Stomach (tissue), 9 donors: ENCODE data around the gene XPOT. TPM values are rescaled to one million over a fixed set of nuclear protein-coding genes. Genes with fewer than 3 reads are reported as not detected.

ENCODE experiments used
- DNase-seq, 2 donors: peaks; one replicate each; pipeline versions ENCODE4 v3.0.0 to v3.0.0-alpha.2; 2013 to 2019
- H3K27ac ChIP-seq, 5 donors: fragments of 200-600 bp in 4 of 5; sonication (generic) in 4 of 5; one replicate each; pipeline ENCODE4 v1.5.1; 2013 to 2019; ENCODE audit warnings: mild to moderate bottlenecking in 1 of 5, moderate library complexity in 1 of 5
- H3K27me3 ChIP-seq, 3 donors: fragments of 200-600 bp; sonication (generic); one replicate each; pipeline ENCODE4 v1.5.1; 2017 to 2019; ENCODE audit warnings: mixed run types in 1 of 3
- H3K36me3 ChIP-seq, 4 donors: fragments of 200-600 bp; sonication (generic); 1 replicate in 3 of 4; 2 replicates in 1 of 4; pipeline ENCODE4 v1.5.1; 2016 to 2019
- H3K4me1 ChIP-seq, 4 donors: fragments of 200-600 bp; sonication (generic); one replicate each; pipeline ENCODE4 v1.5.1; 2016 to 2019
- H3K4me3 ChIP-seq, 4 donors: fragments of 200-600 bp; sonication (generic) in 3 of 4; one replicate each; pipeline ENCODE4 v1.5.1; 2016 to 2019; ENCODE audit warnings: mild to moderate bottlenecking in 1 of 4
- H3K9me3 ChIP-seq, 4 donors: fragments of 200-600 bp; sonication (generic); one replicate each; pipeline ENCODE4 v1.5.1; 2016 to 2019
- CTCF ChIP-seq, 7 experiments: fragments of 450-650 bp in 4 of 7; fragments of 200-600 bp in 3 of 7; sonication (generic) in 3 of 7; IDR thresholded peaks; one replicate each; pipeline ENCODE4 v1.5.1; 2016 to 2019; ENCODE audit warnings: antibody characterized with exemption in 7 of 7, control low read depth in 2 of 7, mild to moderate bottlenecking in 1 of 7
- EP300 ChIP-seq: sonication (generic); formaldehyde crosslinking; IDR thresholded peaks from one replicate; pipeline ENCODE4 v1.6.1; 2017; ENCODE audit warnings: antibody characterized with exemption
- POLR2A ChIP-seq, 4 donors: fragments of 450-650 bp; IDR thresholded peaks; one replicate each; pipeline ENCODE4 v1.6.1; 2016; ENCODE audit warnings: antibody characterized with exemption in 4 of 4, control low read depth in 2 of 4, mild to moderate bottlenecking in 1 of 4, moderate library complexity in 1 of 4
- POLR2AphosphoS5 ChIP-seq, 3 donors: sonication (generic); formaldehyde crosslinking; IDR thresholded peaks; one replicate each; pipeline ENCODE4 v1.6.1; 2016; ENCODE audit warnings: antibody characterized with exemption in 3 of 3
- WGBS, 5 donors: extraction: QIAGEN DNeasy Blood & Tissue Kit in 3 of 5; methylation state at CpG; one replicate each; pipeline versions ENCODE4 v1.1.5 to v1.1.7; 2013 to 2018; 5-methylcytosine and 5-hydroxymethylcytosine counted together
- intact Hi-C: fragments of 100-400 bp; cut with DNase I; formaldehyde crosslinking; loops from one replicate; pipeline ENCODE4 v1.15.1; 2023; ENCODE audit warnings: low total_unique reads
- polyA plus RNA-seq, 3 donors: library from polyadenylated mRNA; stranded (reverse); fragments of 200-250 nt; gene quantifications; one replicate each; pipeline ENCODE4 v1.2.3, GENCODE V29; 2013
- total RNA-seq, 5 donors: library from RNA; depleted of rRNA; stranded (reverse); fragments of >200 nt; gene quantifications; one replicate each; pipeline versions ENCODE4 v1.1.0 to v1.2.3, GENCODE V29; 2014 to 2016
- donor health status: healthy with polysubstance abuse.
- donor health status: Bipolar disorder and iron deficiency.
- donor health status: healthy.

XPOT gene
- total and polyA plus RNA-seq, 8 donors: 12.8 to 109 (median 23.3) TPM

- DNase-seq: no peak
- WGBS, 5 donors: 91 to 98% (median 94%) methylated on average over 2 of the region's 2 CpGs
- Histone ChIP-seq H3K36me3 (peaks cover 29 to 67% (median 64%) of the 10 kb centered on the region in 4 donors), H3K27me3 (no peaks in the 10 kb centered on the region), H3K4me3 (no peak overlapping the region), H3K4me1 (peaks cover 0 to 23% (median 8%) of the 10 kb centered on the region in 4 donors), H3K9me3 (no peaks in the 10 kb centered on the region), H3K27ac (no peak overlapping the region)
- TF ChIP-seq CTCF (IDR thresholded peaks at IDR 0.05) (no peak), POLR2AphosphoS5 (IDR thresholded peaks at IDR 0.05) (no peak), POLR2A (IDR thresholded peaks at IDR 0.05) (no peak), EP300 (no peak)
- intact Hi-C loops: no loop called here
Measured at GRCh38 chr12:64411427-64411826, 7.2 kb downstream of the XPOT start.

DNA sequence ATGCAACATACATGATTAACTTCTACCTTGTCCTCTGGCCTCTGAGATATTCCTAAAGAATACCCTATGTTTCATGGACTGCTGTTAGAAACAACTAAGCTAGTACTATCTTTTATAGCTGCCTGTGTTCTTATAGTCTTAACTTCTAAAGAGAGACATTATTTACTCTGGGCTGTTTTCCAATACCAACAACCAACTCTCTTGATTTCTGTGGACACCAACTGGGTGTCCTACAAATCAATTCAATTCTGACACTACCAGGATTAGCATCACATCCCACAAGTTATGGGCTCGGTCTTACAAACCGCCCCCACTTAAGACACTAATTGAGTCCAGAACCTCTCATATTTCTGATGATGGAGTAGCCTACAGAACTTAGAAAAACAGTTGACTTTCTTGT is 8.3 kb downstream of the XPOT start:
- no peak overlapping the region for H3K27ac ChIP-seq
- intact Hi-C loops: no loop called here
- peaks cover 39 to 77% (median 75%) of the 10 kb centered on the region in 4 donors for H3K36me3 ChIP-seq
- peaks cover 0 to 15% (median 3%) of the 10 kb centered on the region in 4 donors for H3K4me1 ChIP-seq
- H3K27me3 ChIP-seq: no peaks in the 10 kb centered on the region
- 92 to 100% (median 96%) methylated on average over 2 of the region's 2 CpGs for WGBS, 5 donors
- no peak for DNase-seq
- H3K4me3 ChIP-seq: no peak overlapping the region
- H3K9me3 ChIP-seq: no peaks in the 10 kb centered on the region
- TF ChIP-seq POLR2AphosphoS5 (IDR thresholded peaks at IDR 0.05) (no peak), POLR2A (IDR thresholded peaks at IDR 0.05) (no peak), EP300 (no peak), CTCF (IDR thresholded peaks at IDR 0.05) (no peak)

DNA sequence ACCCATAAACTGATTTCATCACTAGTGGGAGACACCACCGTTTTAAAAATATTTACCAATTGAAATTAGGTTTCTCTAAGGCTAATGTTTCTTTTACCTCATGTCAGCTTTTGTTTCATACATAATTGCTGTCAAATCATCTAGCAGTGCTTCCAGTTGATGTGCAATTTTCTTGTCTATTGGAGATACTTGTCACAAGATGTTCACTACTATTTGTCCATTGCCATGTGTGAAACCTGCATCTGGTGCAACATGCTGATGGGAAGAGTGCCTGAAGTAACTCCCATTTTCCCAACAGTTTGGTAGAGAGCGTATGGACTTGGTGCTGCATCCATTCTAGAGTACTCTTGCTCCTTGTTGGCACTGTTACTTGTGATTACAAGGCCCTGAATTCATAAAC is 9.7 kb downstream of the XPOT start:
- DNase-seq: no peak
- no peak overlapping the region for H3K4me3 ChIP-seq
- H3K36me3 ChIP-seq: peaks cover 47 to 91% (median 89%) of the 10 kb centered on the region in 4 donors
- H3K27ac ChIP-seq: no peak overlapping the region
- no peaks in the 10 kb centered on the region for H3K9me3 ChIP-seq
- intact Hi-C loops: no loop called here
- no peaks in the 10 kb centered on the region for H3K27me3 ChIP-seq
- WGBS, 5 donors: 79 to 91% (median 84%) methylated on average over 2 of the region's 2 CpGs
- peaks cover 0 to under 1% (median 0%) of the 10 kb centered on the region in 4 donors for H3K4me1 ChIP-seq
- no peak for TF ChIP-seq CTCF (IDR thresholded peaks at IDR 0.05)
- TF ChIP-seq EP300: no peak
- no peak for TF ChIP-seq POLR2AphosphoS5 (IDR thresholded peaks at IDR 0.05)

- Histone ChIP-seq H3K9me3 (no peaks in the 10 kb centered on the region), H3K27me3 (no peaks in the 10 kb centered on the region), H3K36me3 (peaks cover 40 to 100% (median 100%) of the 10 kb centered on the region in 4 donors), H3K4me1 (no peaks in the 10 kb centered on the region), H3K4me3 (no peak overlapping the region), H3K27ac (no peak overlapping the region)
- TF ChIP-seq POLR2AphosphoS5 (IDR thresholded peaks at IDR 0.05) (no peak), CTCF (IDR thresholded peaks at IDR 0.05) (no peak), POLR2A (IDR thresholded peaks at IDR 0.05) (no peak), EP300 (no peak)
- no peak for DNase-seq
- intact Hi-C loops: no loop called here
Measured at GRCh38 chr12:64418209-64418608, 14.0 kb downstream of the XPOT start.
